ENCODE results near the gene CD82.
A peak's percentile ranks its signal among the peaks of the same experiment; 100 is the strongest.

Gene CD82

DNA sequence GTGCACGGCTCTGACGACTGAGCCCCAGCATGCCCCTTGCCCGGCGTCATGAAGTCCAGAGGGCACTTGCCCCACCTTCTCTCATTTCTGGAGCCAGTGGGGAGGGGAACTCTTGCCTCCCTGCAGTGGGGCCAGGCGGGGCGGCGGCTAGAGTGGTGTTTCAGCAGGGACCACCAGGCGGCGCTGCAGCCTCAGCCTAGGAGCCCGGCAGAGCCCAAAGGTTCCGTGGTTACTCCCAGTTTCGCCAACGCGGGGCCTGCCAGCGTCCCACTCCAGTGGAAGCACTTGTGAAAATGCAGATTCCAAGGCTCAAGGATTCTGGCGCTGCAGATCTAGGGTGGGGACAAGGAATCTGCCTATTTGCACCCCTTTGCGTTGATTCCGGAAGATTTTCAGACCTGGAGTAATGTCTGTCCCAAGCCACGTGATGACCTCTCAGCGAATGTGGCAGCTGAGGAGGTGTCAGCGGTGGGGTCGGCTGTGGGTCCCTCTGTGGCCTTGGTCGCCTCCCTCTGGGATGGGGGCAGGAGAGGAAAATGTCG lies 55.7 kb downstream of the CD82 start:
- Histone ChIP-seq H3K9me3 (replicated peaks in 1 of 11) (peaks cover 0 to 5% (median 0%) of the 10 kb centered on the region in 11 experiments; a peak in 1 of 22 replicates), H3K4me3 (no peak overlapping the region), H3K36me3 (peaks cover 0 to 7% (median 0%) of the 10 kb centered on the region in 11 experiments; a peak in 4 of 22 replicates), H3K9ac (0 out of 22 replicates have a peak overlapping the region, but pooled peaks of 1 of the 11 experiments have one; percentile 31), H3K27me3 (no peaks in the 10 kb centered on the region), H3K4me2 (peak overlapping the region; percentile 53 to 92 (median 86)), H3K27ac (no peak overlapping the region), H4K20me1 (peaks cover 0 to 24% (median 0%) of the 10 kb centered on the region in 11 experiments; a peak in 6 of 22 replicates), H3K4me1 (peaks cover 28 to 69% (median 62%) of the 10 kb centered on the region in 10 experiments)
- TF ChIP-seq Cebpa-rat (IDR thresholded peaks at IDR 0.05) = no peak

DNA sequence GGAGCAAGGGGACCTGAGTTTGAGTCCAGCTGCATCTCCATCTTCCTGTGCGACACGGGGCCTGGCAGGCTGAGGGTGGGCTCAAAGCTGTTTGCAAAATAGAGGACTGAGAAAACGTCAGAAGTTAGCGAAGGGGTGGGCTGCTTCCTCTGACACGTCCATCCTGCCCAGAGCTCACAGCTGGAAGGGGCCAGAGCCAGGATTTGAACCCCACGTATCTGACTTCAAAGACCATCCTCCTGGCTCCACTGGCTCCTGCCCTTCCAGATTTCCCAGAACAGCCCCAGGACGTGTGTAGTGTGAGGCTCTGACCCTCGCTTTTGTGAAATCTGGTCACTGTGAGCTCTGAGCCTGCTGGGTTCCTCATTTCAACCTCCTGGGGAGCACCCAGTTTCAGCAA lies 56.3 kb downstream of the CD82 start:
- H3K4me2 ChIP-seq = peak overlapping the region; percentile 53 to 92 (median 86); a peak in 21 of 22 replicates

DNA sequence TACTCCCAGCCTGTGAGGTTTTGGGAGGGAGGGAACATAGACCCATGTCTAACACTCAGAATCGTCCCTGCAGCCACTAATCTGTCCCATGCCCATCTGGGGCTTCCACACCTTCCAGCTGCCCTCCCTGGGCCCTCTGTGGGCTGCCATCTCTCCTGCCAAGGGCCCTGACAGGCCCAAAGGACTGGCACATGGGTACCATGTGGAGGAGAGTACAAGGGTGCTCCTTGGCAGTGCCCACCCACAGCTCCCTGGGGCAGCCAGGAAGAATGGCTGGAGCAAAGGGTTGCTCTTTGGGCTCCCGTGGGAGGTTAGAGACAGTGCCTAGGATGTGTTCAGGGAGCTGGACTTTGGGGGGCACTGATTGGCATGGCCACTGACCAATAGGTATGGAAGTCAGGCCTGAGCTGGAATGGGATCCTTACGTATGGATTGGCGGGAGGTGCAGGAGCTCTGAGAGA lies 56.8 kb downstream of the CD82 start:
- 0 out of 22 replicates have a peak overlapping the region, but pooled peaks of 2 of the 11 experiments have one; percentile 1 to 31 for H3K9ac ChIP-seq
- H3K4me3 ChIP-seq = no peak overlapping the region
- no peak overlapping the region for H3K27ac ChIP-seq
- H3K36me3 ChIP-seq = peaks cover 0 to 7% (median 0%) of the 10 kb centered on the region in 11 experiments; a peak in 3 of 22 replicates
- no peak for TF ChIP-seq Cebpa-rat (IDR thresholded peaks at IDR 0.05)
- peaks cover 28 to 70% (median 65%) of the 10 kb centered on the region in 10 experiments for H3K4me1 ChIP-seq
- peaks cover 0 to 5% (median 0%) of the 10 kb centered on the region in 11 experiments; a peak in 1 of 22 replicates for H3K27me3 ChIP-seq
- H3K4me2 ChIP-seq = peak overlapping the region in 9 of 11 experiments; percentile 68 to 92 (median 87); a peak in 18 of 22 replicates
- peaks cover 0 to 14% (median 0%) of the 10 kb centered on the region in 11 experiments; a peak in 4 of 22 replicates for H3K9me3 ChIP-seq (replicated peaks in 1 of 11)
- peaks cover 0 to 18% (median 0%) of the 10 kb centered on the region in 11 experiments; a peak in 6 of 22 replicates for H4K20me1 ChIP-seq

More for the DNA sequence above, 56.3 kb downstream of the CD82 start:
- Histone ChIP-seq H3K27me3 (peaks cover 0 to 1% (median 0%) of the 10 kb centered on the region in 11 experiments; a peak in 1 of 22 replicates), H3K9ac (0 out of 22 replicates have a peak overlapping the region, but pooled peaks of 2 of the 11 experiments have one; percentile 1 to 31), H3K4me3 (no peak overlapping the region), H3K9me3 (replicated peaks in 1 of 11) (peaks cover 0 to 11% (median 0%) of the 10 kb centered on the region in 11 experiments; a peak in 4 of 22 replicates), H4K20me1 (peaks cover 0 to 18% (median 0%) of the 10 kb centered on the region in 11 experiments; a peak in 6 of 22 replicates), H3K4me1 (peaks cover 28 to 69% (median 62%) of the 10 kb centered on the region in 10 experiments), H3K36me3 (peaks cover 0 to 7% (median 0%) of the 10 kb centered on the region in 11 experiments; a peak in 3 of 22 replicates), H3K27ac (no peak overlapping the region)
- no peak for TF ChIP-seq Cebpa-rat (IDR thresholded peaks at IDR 0.05)

DNA sequence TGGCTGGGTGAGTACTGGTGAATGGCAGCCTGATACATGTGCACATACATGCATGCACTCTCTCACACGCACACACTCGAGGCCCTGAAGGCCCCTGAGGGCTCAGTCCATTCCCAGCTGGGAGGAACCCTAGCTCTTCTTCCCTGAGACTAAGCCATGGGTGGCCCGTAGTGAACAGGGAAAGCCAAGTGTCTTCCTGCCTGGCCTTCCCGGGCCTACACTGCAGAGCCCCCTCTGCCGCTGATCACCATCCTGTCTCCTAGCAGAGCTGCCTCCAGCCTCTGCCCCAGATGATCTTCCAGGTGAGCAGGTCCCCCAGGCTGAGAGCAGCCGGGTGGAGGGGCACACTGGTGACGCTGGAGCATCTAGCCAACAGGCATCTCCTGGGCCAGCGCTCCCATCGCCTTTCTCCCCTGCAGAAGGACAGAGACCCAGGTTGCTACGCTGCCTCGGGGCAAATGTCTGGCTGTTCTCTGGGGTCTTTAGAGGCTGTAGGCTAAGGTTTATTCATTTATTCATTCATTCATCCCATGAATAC lies 57.3 kb downstream of the CD82 start:
- Histone ChIP-seq H3K4me3 (no peak overlapping the region), H3K4me1 (peaks cover 28 to 74% (median 70%) of the 10 kb centered on the region in 10 experiments), H3K4me2 (peak overlapping the region; percentile 43 to 92 (median 86)), H4K20me1 (peaks cover 0 to 19% (median 0%) of the 10 kb centered on the region in 11 experiments; a peak in 6 of 22 replicates), H3K27me3 (peaks cover 0 to 6% (median 0%) of the 10 kb centered on the region in 11 experiments; a peak in 1 of 22 replicates), H3K36me3 (peaks cover 0 to 7% (median 0%) of the 10 kb centered on the region in 11 experiments; a peak in 3 of 22 replicates), H3K27ac (peak overlapping the region in 3 of 11 experiments; percentile 27 to 64 (median 49); a peak in 2 of 22 replicates), H3K9me3 (replicated peaks in 1 of 11) (peaks cover 0 to 14% (median 0%) of the 10 kb centered on the region in 11 experiments; a peak in 4 of 22 replicates), H3K9ac (peak overlapping the region in 1 of 11 experiments; percentile 24; a peak in 1 of 22 replicates)
- TF ChIP-seq Cebpa-rat (IDR thresholded peaks at IDR 0.05) = no peak

DNA sequence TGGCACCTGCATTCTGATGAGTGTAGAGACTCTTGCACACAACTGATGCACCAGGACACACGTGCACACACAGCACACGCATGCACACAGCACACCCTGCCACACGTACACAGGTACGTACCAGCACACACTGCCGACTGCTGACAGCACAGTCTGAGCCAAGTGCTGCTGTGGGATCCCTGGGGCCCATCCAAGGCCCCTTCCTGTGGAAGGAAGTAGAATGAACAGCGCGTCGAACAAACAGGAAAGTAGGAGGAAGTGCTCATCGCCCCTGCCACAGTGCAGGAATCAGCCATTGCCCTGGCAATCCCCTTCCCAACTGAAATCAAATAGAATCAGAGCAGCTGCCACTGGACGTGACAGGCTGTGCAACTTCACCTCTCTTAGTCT lies 57.9 kb downstream of the CD82 start:
- Histone ChIP-seq H3K27ac (peak overlapping the region in 5 of 11 experiments; percentile 5 to 64 (median 49); a peak in 6 of 22 replicates), H3K4me3 (peak overlapping the region in 1 of 10 experiments; percentile 13; a peak in 1 of 20 replicates), H3K9me3 (replicated peaks in 1 of 11) (peaks cover 0 to 14% (median 0%) of the 10 kb centered on the region in 11 experiments; a peak in 4 of 22 replicates), H3K4me1 (peaks cover 28 to 78% (median 76%) of the 10 kb centered on the region in 10 experiments), H3K27me3 (peaks cover 0 to 6% (median 0%) of the 10 kb centered on the region in 11 experiments; a peak in 1 of 22 replicates), H3K9ac (no peak overlapping the region), H3K4me2 (peak overlapping the region; percentile 43 to 92 (median 86)), H3K36me3 (peaks cover 0 to 7% (median 0%) of the 10 kb centered on the region in 11 experiments; a peak in 2 of 22 replicates), H4K20me1 (peaks cover 0 to 25% (median 0%) of the 10 kb centered on the region in 11 experiments; a peak in 6 of 22 replicates)
- TF ChIP-seq Cebpa-rat (IDR thresholded peaks at IDR 0.05) = no peak

DNA sequence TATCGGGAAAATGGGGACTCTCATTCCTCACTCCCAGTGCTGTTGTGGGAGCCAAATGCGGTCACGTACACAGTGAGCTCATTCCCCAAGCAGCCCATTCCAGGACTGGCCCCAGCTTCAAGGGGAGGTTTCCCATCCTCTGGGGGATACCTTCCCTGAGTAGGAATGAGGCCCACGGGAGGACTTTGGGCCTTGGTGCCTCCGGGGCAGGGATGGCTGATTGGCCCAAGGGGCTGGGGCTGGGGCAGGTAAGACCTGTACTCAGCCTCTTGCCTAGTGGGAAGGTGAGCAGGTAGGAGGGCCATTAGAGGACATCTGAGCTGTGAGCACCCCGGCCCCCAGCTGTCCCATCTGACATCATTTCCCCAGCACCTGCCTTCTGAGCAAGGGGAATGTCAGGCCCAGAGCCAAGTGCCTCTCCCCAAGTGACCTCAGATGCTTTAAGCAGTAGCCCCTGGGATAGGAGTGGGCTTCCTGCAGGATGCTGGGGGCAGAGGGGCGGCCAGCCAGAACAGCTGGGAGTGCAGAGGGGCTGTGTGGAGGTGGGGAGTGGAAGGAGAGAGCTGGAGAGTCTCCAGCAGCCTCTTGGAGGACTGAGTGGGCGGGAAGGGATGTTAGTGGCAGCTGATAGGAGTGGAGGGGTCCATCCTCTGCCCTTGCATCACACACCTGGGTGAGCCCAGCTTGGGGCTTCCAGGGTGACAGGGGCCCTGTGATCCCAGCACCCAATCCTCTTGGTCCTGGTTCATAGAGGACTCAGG lies 58.4 kb downstream of the CD82 start:
- TF ChIP-seq Cebpa-rat (IDR thresholded peaks at IDR 0.05) = no peak
- H3K9ac ChIP-seq = no peak overlapping the region; a peak in 1 of 22 replicates
- H3K36me3 ChIP-seq = peaks cover 0 to 2% (median 0%) of the 10 kb centered on the region in 11 experiments; a peak in 2 of 22 replicates
- peaks cover 0 to 6% (median 0%) of the 10 kb centered on the region in 11 experiments; a peak in 1 of 22 replicates for H3K27me3 ChIP-seq
- peak overlapping the region in 5 of 11 experiments; percentile 5 to 64 (median 49); a peak in 9 of 22 replicates for H3K27ac ChIP-seq
- H3K9me3 ChIP-seq (replicated peaks in 1 of 11) = peaks cover 0 to 14% (median 0%) of the 10 kb centered on the region in 11 experiments; a peak in 4 of 22 replicates
- peak overlapping the region in 2 of 10 experiments; percentile 3 to 13; a peak in 2 of 20 replicates for H3K4me3 ChIP-seq
- H3K4me1 ChIP-seq = peaks cover 28 to 84% (median 81%) of the 10 kb centered on the region in 10 experiments
- peaks cover 0 to 25% (median 0%) of the 10 kb centered on the region in 11 experiments; a peak in 6 of 22 replicates for H4K20me1 ChIP-seq
- peak overlapping the region; percentile 43 to 92 (median 86) for H3K4me2 ChIP-seq

DNA sequence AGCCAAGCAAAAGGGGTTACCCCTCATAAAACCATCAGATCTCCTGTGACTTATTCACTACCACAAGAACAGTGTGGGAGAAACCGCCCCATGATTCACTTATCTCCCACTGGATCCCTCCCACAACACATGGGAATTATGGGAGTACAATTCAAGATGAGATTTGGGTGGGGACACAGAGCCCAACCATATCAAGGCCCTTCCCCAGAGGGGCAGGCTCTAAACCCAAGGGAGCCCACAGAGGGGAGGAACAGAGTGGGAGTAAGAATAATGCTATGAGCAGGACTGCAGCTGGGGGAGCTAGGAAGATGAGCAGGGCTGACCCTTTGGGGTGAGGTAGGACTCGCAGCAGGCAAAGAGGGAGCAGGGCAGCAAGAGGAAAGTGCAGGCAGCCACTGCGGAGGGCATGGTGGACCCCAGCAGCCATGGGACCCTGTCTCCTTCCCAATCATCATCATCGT lies 59.3 kb downstream of the CD82 start:
- TF ChIP-seq Cebpa-rat (IDR thresholded peaks at IDR 0.05) = no peak
- Histone ChIP-seq H3K4me2 (peak overlapping the region in 9 of 11 experiments; percentile 60 to 92 (median 87); a peak in 18 of 22 replicates), H3K4me1 (peaks cover 28 to 85% (median 81%) of the 10 kb centered on the region in 10 experiments)

More for the DNA sequence above, 59.3 kb downstream of the CD82 start:
- H3K27me3 ChIP-seq = peaks cover 0 to 6% (median 0%) of the 10 kb centered on the region in 11 experiments; a peak in 1 of 22 replicates
- H4K20me1 ChIP-seq = peaks cover 0 to 25% (median 0%) of the 10 kb centered on the region in 11 experiments; a peak in 5 of 22 replicates
- peak overlapping the region in 4 of 11 experiments; percentile 32 to 64 (median 50); a peak in 5 of 22 replicates for H3K27ac ChIP-seq
- no peak overlapping the region for H3K9ac ChIP-seq
- H3K9me3 ChIP-seq (replicated peaks in 1 of 11) = peaks cover 0 to 14% (median 0%) of the 10 kb centered on the region in 11 experiments; a peak in 4 of 22 replicates
- H3K36me3 ChIP-seq = no peaks in the 10 kb centered on the region; a peak in 1 of 22 replicates
- H3K4me3 ChIP-seq = no peak overlapping the region; a peak in 1 of 20 replicates

Measured in BLaER1 treated with 17β-estradiol and CSF1 and Interleukin-3, amounts not matched to agents 10 nM and 100 nM (cell line).